GM12864 (cell line): Measurements from ENCODE around the gene KRT76.

Experiments
- DNase-seq: peaks from one replicate; pipeline ENCODE4 v3.0.0-alpha.2; 2011; ENCODE audit warnings: low read depth
- H3K4me3 ChIP-seq: 2 replicates; pipeline ENCODE4 v1.5.1; 2011; ENCODE audit warnings: mild to moderate bottlenecking, low read depth, low read length, control low read depth
- CTCF ChIP-seq: IDR thresholded peaks from 2 replicates; pipeline ENCODE4 v1.5.1; 2011; ENCODE audit warnings: low read depth, mild to moderate bottlenecking, moderate library complexity, low read length, control low read depth, inconsistent platforms; ENCODE audit errors: missing control alignments

KRT76 gene

GRCh38 chr12:52771088-52771487, 6.1 kb downstream of the KRT76 start:
- DNase-seq: no peak
- no peak overlapping the region for H3K4me3 ChIP-seq
- TF ChIP-seq CTCF: no peak

- no peak overlapping the region for H3K4me3 ChIP-seq
- no peak for DNase-seq
- no peak for TF ChIP-seq CTCF
Measured at GRCh38 chr12:52769946-52770345, 7.2 kb downstream of the KRT76 start.

- DNase-seq: no peak
- TF ChIP-seq CTCF: no peak
- H3K4me3 ChIP-seq: no peak overlapping the region
Measured at GRCh38 chr12:52769354-52769753, 7.8 kb downstream of the KRT76 start.

- no peak for TF ChIP-seq CTCF
- no peak for DNase-seq
Measured at GRCh38 chr12:52768479-52769200, 8.5 kb downstream of the KRT76 start.

GRCh38 chr12:52767427-52767826, 9.7 kb downstream of the KRT76 start:
- DNase-seq: no peak
- no peak for TF ChIP-seq CTCF
- no peak overlapping the region for H3K4me3 ChIP-seq

More at GRCh38 chr12:52768479-52769200, 8.5 kb downstream of the KRT76 start:
- no peak overlapping the region for H3K4me3 ChIP-seq

GRCh38 chr12:52767020-52767379, 10.1 kb downstream of the KRT76 start:
- no peak for TF ChIP-seq CTCF
- no peak for DNase-seq
- no peak overlapping the region for H3K4me3 ChIP-seq
